Measurements from ENCODE around the gene BCORL1. TPM values are rescaled to one million over a fixed set of nuclear protein-coding genes. Genes with fewer than 3 reads are reported as not detected.
A peak's percentile ranks its signal among the peaks of the same experiment; 100 is the strongest.

The BCORL1 gene
- total RNA-seq, 2 experiments from 2014 or later = 8.3 to 8.5 TPM

GRCh38 chrX:130084631-130085237, 102.3 kb downstream of the BCORL1 start:
- peaks cover 81% of the 10 kb centered on the region for H3K4me1 Mint-ChIP-seq
- intact Hi-C loops (cut with DNase I, micrococcal nuclease) = loop anchor here (5.0 to 10.0 kb wide), 5 partner anchors 88 to 818 kb away; partner anchors contain the start of genes ZNF280C (in 2 of the 2), ENOX2 (in 1 of the 2), RAB33A (in 1 of the 2) and SASH3 (in 1 of the 2)
- CTCF ChIA-PET = interaction anchor here (1.0 to 1.3 kb wide), 3 partner anchors 34 to 89 kb away, joined by 3 to 5 read pairs (median 3); no protein-coding TSS in a partner anchor
- H3K9me3 Mint-ChIP-seq (ENCODE audit: low read depth) = no peaks in the 10 kb centered on the region
- H3K27ac Mint-ChIP-seq = peak overlapping the region; percentile 94
- peak; percentile 20 for ATAC-seq
- peak; percentile 52 for DNase-seq
- peaks cover 17% of the 10 kb centered on the region for H3K36me3 Mint-ChIP-seq (ENCODE audit: low read depth)
- H3K27me3 Mint-ChIP-seq = no peaks in the 10 kb centered on the region
- peak overlapping the region; percentile 74 for H3K4me3 Mint-ChIP-seq
- POLR2A ChIA-PET = interaction anchor here (0.6 to 0.7 kb wide), 2 partner anchors 30 to 32 kb away, joined by 4 to 5 read pairs; no protein-coding TSS in a partner anchor

GRCh38 chrX:130085551-130086446, 103.4 kb downstream of the BCORL1 start:
- Mint-ChIP-seq H3K27ac (peak overlapping the region; percentile 94), H3K27me3 (no peaks in the 10 kb centered on the region), H3K36me3 (ENCODE audit: low read depth) (peaks cover 15% of the 10 kb centered on the region), H3K9me3 (ENCODE audit: low read depth) (no peaks in the 10 kb centered on the region), H3K4me1 (peaks cover 84% of the 10 kb centered on the region), H3K4me3 (peak overlapping the region; percentile 74)
- DNase-seq = peak; percentile 42
- ATAC-seq = no peak
- POLR2A ChIA-PET = no interaction called here
- CTCF ChIA-PET = interaction anchor here (0.6 to 2.0 kb wide), 3 partner anchors 16 to 484 kb away, joined by 3 to 15 read pairs (median 3); no protein-coding TSS in a partner anchor
- intact Hi-C loops (cut with DNase I, micrococcal nuclease) = loop anchor here (5.0 to 10.0 kb wide), 4 partner anchors 182 to 817 kb away; partner anchors contain the start of genes ENOX2 (in 1 of the 2), SASH3 (in 1 of the 2) and ZNF280C (in 1 of the 2)

- Mint-ChIP-seq H3K27me3 (no peaks in the 10 kb centered on the region), H3K27ac (peak overlapping the region; percentile 94), H3K36me3 (ENCODE audit: low read depth) (peaks cover 15% of the 10 kb centered on the region), H3K4me3 (peak overlapping the region; percentile 74), H3K9me3 (ENCODE audit: low read depth) (no peaks in the 10 kb centered on the region), H3K4me1 (peaks cover 82% of the 10 kb centered on the region)
- peak; percentile 85 for DNase-seq
- POLR2A ChIA-PET = interaction anchor here (0.6 kb wide), 1 partner anchor 1951 kb away, joined by 6 read pairs; no protein-coding TSS in a partner anchor
- ATAC-seq = peak; percentile 53
- intact Hi-C loops (cut with DNase I, micrococcal nuclease) = loop anchor here (5.0 to 10.0 kb wide), 4 partner anchors 181 to 816 kb away; partner anchors contain the start of genes ENOX2 (in 1 of the 2), SASH3 (in 1 of the 2) and ZNF280C (in 1 of the 2)
- CTCF ChIA-PET = interaction anchor here (0.7 to 2.0 kb wide), 5 partner anchors 9 to 35 kb away, joined by 3 to 15 read pairs (median 4); no protein-coding TSS in a partner anchor
Measured at GRCh38 chrX:130086447-130087206, 104.2 kb downstream of the BCORL1 start.

GRCh38 chrX:130090364-130090763, 107.9 kb downstream of the BCORL1 start:
- ChIA-PET CTCF (no interaction called here), POLR2A (no interaction called here)
- peaks cover 13% of the 10 kb centered on the region for H3K36me3 Mint-ChIP-seq (ENCODE audit: low read depth)
- H3K27ac Mint-ChIP-seq = peak overlapping the region; percentile 83
- H3K9me3 Mint-ChIP-seq (ENCODE audit: low read depth) = no peaks in the 10 kb centered on the region
- H3K27me3 Mint-ChIP-seq = no peaks in the 10 kb centered on the region
- H3K4me3 Mint-ChIP-seq = peak overlapping the region; percentile 40
- intact Hi-C loops (cut with DNase I, micrococcal nuclease) = no loop called here
- no peak for DNase-seq
- H3K4me1 Mint-ChIP-seq = peaks cover 72% of the 10 kb centered on the region
- ATAC-seq = no peak

GRCh38 chrX:130091980-130092522, 109.6 kb downstream of the BCORL1 start:
- peak; percentile 98 for ATAC-seq
- POLR2A ChIA-PET = no interaction called here
- intact Hi-C loops (cut with DNase I, micrococcal nuclease) = loop anchor here (1.0 to 2.0 kb wide), 3 partner anchors 10 to 17 kb away; no protein-coding TSS in a partner anchor

GRCh38 chrX:130093271-130093670, 110.8 kb downstream of the BCORL1 start:
- no peak overlapping the region for H3K27ac Mint-ChIP-seq
- peaks cover 7% of the 10 kb centered on the region for H3K36me3 Mint-ChIP-seq (ENCODE audit: low read depth)
- DNase-seq = no peak
- no peak for ATAC-seq
- H3K4me3 Mint-ChIP-seq = no peak overlapping the region
- intact Hi-C loops (cut with DNase I, micrococcal nuclease) = loop anchor here in 1 of 2 experiments (2.0 kb wide), 1 partner anchor 16 kb away; no protein-coding TSS in a partner anchor
- H3K4me1 Mint-ChIP-seq = peaks cover 62% of the 10 kb centered on the region
- no peaks in the 10 kb centered on the region for H3K27me3 Mint-ChIP-seq
- H3K9me3 Mint-ChIP-seq (ENCODE audit: low read depth) = no peaks in the 10 kb centered on the region
- POLR2A ChIA-PET = no interaction called here
- CTCF ChIA-PET = no interaction called here

More at GRCh38 chrX:130091980-130092522, 109.6 kb downstream of the BCORL1 start:
- H3K4me3 Mint-ChIP-seq = peak overlapping the region; percentile 78
- peak overlapping the region; percentile 97 for H3K27ac Mint-ChIP-seq
- peaks cover 9% of the 10 kb centered on the region for H3K36me3 Mint-ChIP-seq (ENCODE audit: low read depth)
- no peaks in the 10 kb centered on the region for H3K9me3 Mint-ChIP-seq (ENCODE audit: low read depth)
- DNase-seq = peak; percentile 93
- CTCF ChIA-PET = interaction anchor here (0.6 kb wide), 1 partner anchor 64 kb away, joined by 3 read pairs; no protein-coding TSS in a partner anchor
- no peaks in the 10 kb centered on the region for H3K27me3 Mint-ChIP-seq
- peaks cover 63% of the 10 kb centered on the region for H3K4me1 Mint-ChIP-seq

- Mint-ChIP-seq H3K27ac (no peak overlapping the region), H3K4me1 (peaks cover 66% of the 10 kb centered on the region), H3K36me3 (ENCODE audit: low read depth) (peaks cover 4% of the 10 kb centered on the region), H3K27me3 (no peaks in the 10 kb centered on the region), H3K4me3 (no peak overlapping the region), H3K9me3 (ENCODE audit: low read depth) (no peaks in the 10 kb centered on the region)
- ATAC-seq (no peak), DNase-seq (no peak)
- POLR2A ChIA-PET = interaction anchor here (0.6 kb wide), 1 partner anchor 183 kb away, joined by 4 read pairs; no protein-coding TSS in a partner anchor
- intact Hi-C loops (cut with DNase I, micrococcal nuclease) = no loop called here
- CTCF ChIA-PET = interaction anchor here (1.0 to 1.1 kb wide), 2 partner anchors 14 to 71 kb away, joined by 3 to 5 read pairs; partner anchors contain the start of gene AIFM1
Measured at GRCh38 chrX:130094696-130095095, 112.3 kb downstream of the BCORL1 start.

GRCh38 chrX:130095249-130096030, 113.0 kb downstream of the BCORL1 start:
- ChIA-PET POLR2A (no interaction called here), CTCF (interaction anchor here (0.6 to 1.1 kb wide), 4 partner anchors 13 to 291 kb away, joined by 3 to 5 read pairs (median 4); partner anchors contain the start of gene AIFM1)
- no peak for ATAC-seq
- DNase-seq = no peak
- H3K4me1 Mint-ChIP-seq = peaks cover 67% of the 10 kb centered on the region
- no peaks in the 10 kb centered on the region for H3K9me3 Mint-ChIP-seq (ENCODE audit: low read depth)
- no peak overlapping the region for H3K27ac Mint-ChIP-seq
- H3K27me3 Mint-ChIP-seq = no peaks in the 10 kb centered on the region
- intact Hi-C loops (cut with DNase I, micrococcal nuclease) = no loop called here
- peaks cover 2% of the 10 kb centered on the region for H3K36me3 Mint-ChIP-seq (ENCODE audit: low read depth)
- H3K4me3 Mint-ChIP-seq = no peak overlapping the region

GRCh38 chrX:130097507-130098209, 115.2 kb downstream of the BCORL1 start:
- Mint-ChIP-seq H3K4me1 (peaks cover 64% of the 10 kb centered on the region), H3K36me3 (ENCODE audit: low read depth) (peaks cover 3% of the 10 kb centered on the region), H3K9me3 (ENCODE audit: low read depth) (no peaks in the 10 kb centered on the region), H3K27ac (peak overlapping the region; percentile 67), H3K27me3 (no peaks in the 10 kb centered on the region), H3K4me3 (no peak overlapping the region)
- intact Hi-C loops (cut with DNase I, micrococcal nuclease) = no loop called here
- ChIA-PET CTCF (interaction anchor here (0.6 to 1.3 kb wide), 4 partner anchors 10 to 74 kb away, joined by 3 to 4 read pairs (median 4); no protein-coding TSS in a partner anchor), POLR2A (no interaction called here)
- peak; percentile 30 for DNase-seq
- peak; percentile 62 for ATAC-seq

Data from activated CD4-positive, alpha-beta T cell treated with anti-CD3 and anti-CD28 coated beads for 36 hours (primary cell).